BE2C (cell line): Measurements from ENCODE around the gene PODNL1.

Source experiments
- DNase-seq: peaks from one replicate; pipeline ENCODE4 v3.0.0-alpha.2; 2020
- H3K27me3 ChIP-seq: fragments of 250-450 bp; sonication (Bioruptor Pico); 2 replicates; pipeline ENCODE4 v1.5.1; 2020; ENCODE audit warnings: mild to moderate bottlenecking
- H3K36me3 ChIP-seq: fragments of 250-450 bp; sonication (Bioruptor Pico); 2 replicates; pipeline ENCODE4 v1.5.1; 2020; ENCODE audit warnings: mild to moderate bottlenecking
- H3K4me1 ChIP-seq: fragments of 250-450 bp; sonication (Bioruptor Pico); 2 replicates; pipeline ENCODE4 v1.5.1; 2020
- H3K4me3 ChIP-seq: 2 replicates; pipeline ENCODE4 v1.5.1; 2011; ENCODE audit warnings: low read depth, low read length
- H3K9me3 ChIP-seq: fragments of 250-450 bp; sonication (Bioruptor Pico); 2 replicates; pipeline ENCODE4 v1.5.1; 2020
- CTCF ChIP-seq: IDR thresholded peaks from 2 replicates; pipeline ENCODE4 v1.5.1; 2012; ENCODE audit warnings: mild to moderate bottlenecking, low read depth, low read length

Gene PODNL1

GRCh38 chr19:13952931-13953531 is 14.8 kb upstream of the PODNL1 start:
- peaks cover 3% of the 10 kb centered on the region; the same call in 1 of the 2 replicates for H3K4me1 ChIP-seq
- H3K4me3 ChIP-seq, result peak overlapping the region; percentile 73
- H3K36me3 ChIP-seq, result peaks cover 39% of the 10 kb centered on the region
- DNase-seq, result no peak
- no peak for TF ChIP-seq CTCF
- H3K9me3 ChIP-seq, result no peaks in the 10 kb centered on the region
- H3K27me3 ChIP-seq, result no peaks in the 10 kb centered on the region

- H3K4me3 ChIP-seq, result peak within 1 kb of the TSS; percentile 78
- no peaks in the 10 kb centered on the region for H3K9me3 ChIP-seq
- no peaks in the 10 kb centered on the region for H3K27me3 ChIP-seq
- no peak for TF ChIP-seq CTCF
- H3K4me1 ChIP-seq, result peaks cover 3% of the 10 kb centered on the region; the same call in 1 of the 2 replicates
- H3K36me3 ChIP-seq, result peaks cover 32% of the 10 kb centered on the region
- DNase-seq, result peak; percentile 99
These were observed 14.1 kb upstream of the PODNL1 start, which contains the start of gene DCAF15 for GRCh38 chr19:13952154-13952930. Gene DCAF15, plus strand, starts transcription at chr19:13952509. Its CDS starts 4 bp downstream, at chr19:13952513.

GRCh38 chr19:13951799-13952153 is 13.6 kb upstream of the PODNL1 start:
- TF ChIP-seq CTCF, result no peak
- Histone ChIP-seq H3K27me3 (no peaks in the 10 kb centered on the region), H3K36me3 (peaks cover 27% of the 10 kb centered on the region), H3K4me1 (peaks cover 3% of the 10 kb centered on the region; the same call in 1 of the 2 replicates), H3K9me3 (no peaks in the 10 kb centered on the region), H3K4me3 (peak overlapping the region; percentile 78)
- no peak for DNase-seq

- no peak for DNase-seq
- Histone ChIP-seq H3K9me3 (no peaks in the 10 kb centered on the region), H3K4me3 (no peak overlapping the region), H3K4me1 (peaks cover 3% of the 10 kb centered on the region; the same call in 1 of the 2 replicates), H3K36me3 (peaks cover 19% of the 10 kb centered on the region), H3K27me3 (no peaks in the 10 kb centered on the region)
- TF ChIP-seq CTCF, result no peak
These were observed 12.8 kb upstream of the PODNL1 start for GRCh38 chr19:13951043-13951442.

- H3K36me3 ChIP-seq, result no peaks in the 10 kb centered on the region
- H3K9me3 ChIP-seq, result no peaks in the 10 kb centered on the region
- no peak overlapping the region for H3K4me3 ChIP-seq
- no peaks in the 10 kb centered on the region for H3K27me3 ChIP-seq
- H3K4me1 ChIP-seq, result no peaks in the 10 kb centered on the region
- DNase-seq, result no peak
- TF ChIP-seq CTCF, result no peak
These were observed 8.2 kb upstream of the PODNL1 start for GRCh38 chr19:13946414-13946813.
